Prostate gland (tissue), 2 donors: Measurements from ENCODE around the gene PAX5.

Source experiments
- CTCF ChIP-seq, 4 experiments: fragments of 200-600 bp in 2 of 4; fragments of 450-650 bp in 2 of 4; sonication (generic) in 2 of 4; IDR thresholded peaks; 1 replicate in 3 of 4; 2 replicates in 1 of 4; pipeline ENCODE4 v1.5.1; 2016 to 2019; ENCODE audit warnings: antibody characterized with exemption in 4 of 4, mild to moderate bottlenecking in 2 of 4, moderate library complexity in 2 of 4
- POLR2A ChIP-seq: fragments of 450-650 bp; IDR thresholded peaks from one replicate; pipeline ENCODE4 v1.6.1; 2016; ENCODE audit warnings: antibody characterized with exemption, mild to moderate bottlenecking
- POLR2AphosphoS5 ChIP-seq: sonication (generic); formaldehyde crosslinking; IDR thresholded peaks from one replicate; pipeline ENCODE4 v1.6.1; 2017; ENCODE audit warnings: antibody characterized with exemption

DNA sequence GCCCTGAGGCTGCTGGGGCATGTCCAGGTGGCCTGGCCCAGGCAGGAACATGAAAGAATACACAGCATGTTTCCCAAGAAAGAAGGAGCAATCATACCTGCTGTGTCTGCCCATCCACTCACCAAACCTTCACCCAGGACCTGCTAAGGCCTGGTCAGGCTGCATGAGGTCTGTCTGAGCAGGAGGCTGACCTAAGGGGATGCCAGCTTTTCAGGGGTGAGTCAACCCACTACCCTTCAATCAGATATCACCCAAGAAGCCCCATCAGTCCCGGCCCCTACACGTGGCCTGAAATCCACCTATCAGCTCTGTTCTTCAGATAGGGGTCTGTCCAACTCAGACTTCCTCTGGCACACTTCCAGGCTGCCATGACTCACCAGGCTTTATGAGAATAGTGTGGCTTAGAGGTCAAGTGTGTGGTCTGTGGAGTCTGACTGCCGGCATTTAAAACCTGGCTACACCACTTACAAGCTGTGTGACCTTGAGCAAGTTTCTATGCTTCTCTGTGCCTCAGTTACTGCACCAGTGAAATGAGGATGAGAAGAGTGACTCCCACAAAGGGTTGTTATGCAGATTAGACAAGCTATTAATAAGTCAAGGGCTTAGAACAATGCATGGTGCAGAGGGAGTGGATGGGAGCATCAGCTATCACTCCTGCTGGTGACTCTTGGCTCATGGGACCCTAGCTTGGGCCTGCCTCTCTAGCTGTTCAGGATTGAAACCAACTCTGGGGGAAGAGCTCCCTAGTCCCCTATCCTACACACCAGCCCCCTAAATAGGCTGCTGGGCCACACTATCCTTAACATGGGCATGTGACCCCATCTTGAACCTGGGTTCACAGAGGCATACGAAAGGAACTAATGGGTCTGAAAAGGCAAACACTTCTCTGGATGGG is 130.3 kb downstream of the PAX5 start:
- no peak for TF ChIP-seq CTCF (IDR thresholded peaks at IDR 0.05)
- TF ChIP-seq POLR2AphosphoS5 = no peak
- no peak for TF ChIP-seq POLR2A
